Forelimb muscle (tissue), 1 donor: ENCODE measurements around the gene ABI3BP. TPM values are rescaled to one million over a fixed set of nuclear protein-coding genes. Genes with fewer than 3 reads are reported as not detected.

ENCODE experiments used
- DNase-seq: peaks from one replicate; pipeline ENCODE4 v3.0.0-alpha.2; 2013; ENCODE audit warnings: low read depth
- polyA plus RNA-seq: library from polyadenylated mRNA; unstranded; fragments of 120-200 nt; gene quantifications from one replicate; pipeline ENCODE4 v1.2.1, GENCODE V29; 2013; ENCODE audit not compliant: insufficient read length

The ABI3BP gene
- polyA plus RNA-seq, 1 donor: 265 TPM

DNA sequence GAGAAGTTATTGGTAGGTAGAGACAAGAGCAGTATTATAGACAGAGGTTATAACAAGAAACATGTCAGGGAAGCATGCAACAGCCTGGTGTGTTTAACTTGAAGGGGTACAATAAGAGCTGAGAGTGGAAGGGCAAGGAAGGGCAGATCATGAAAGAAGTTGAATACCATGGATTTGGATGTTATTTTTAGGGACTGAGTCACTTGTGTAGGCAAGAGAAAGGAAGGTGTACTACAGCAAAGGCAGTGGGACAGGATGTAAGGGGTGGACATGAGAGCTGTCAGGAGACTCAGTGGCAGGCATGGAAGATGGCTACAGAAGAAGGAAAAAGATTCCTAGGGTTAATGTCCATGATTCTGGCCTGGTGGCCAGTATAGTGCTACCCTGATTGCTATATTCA lies 217.6 kb downstream of the ABI3BP start:
- no peak for DNase-seq

DNA sequence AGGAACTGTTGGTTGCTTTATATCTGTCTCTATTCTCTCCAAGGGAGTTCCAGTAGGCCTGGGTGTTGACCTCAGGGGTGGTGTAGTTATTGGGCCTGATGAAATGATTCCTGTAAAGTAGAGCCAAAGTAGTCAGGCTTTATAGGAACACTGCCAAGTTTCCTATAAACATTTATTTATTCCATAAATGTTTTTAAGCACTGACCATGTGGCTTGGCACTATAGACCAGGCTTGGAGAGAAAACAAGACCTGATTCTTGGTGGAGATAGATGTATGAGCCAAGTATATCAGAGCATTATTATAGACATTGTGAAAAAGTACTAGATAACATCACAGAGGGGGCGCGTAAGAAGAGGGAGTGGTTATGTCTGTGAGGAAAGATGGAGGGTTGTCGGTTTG lies 218.0 kb downstream of the ABI3BP start:
- no peak for DNase-seq

DNA sequence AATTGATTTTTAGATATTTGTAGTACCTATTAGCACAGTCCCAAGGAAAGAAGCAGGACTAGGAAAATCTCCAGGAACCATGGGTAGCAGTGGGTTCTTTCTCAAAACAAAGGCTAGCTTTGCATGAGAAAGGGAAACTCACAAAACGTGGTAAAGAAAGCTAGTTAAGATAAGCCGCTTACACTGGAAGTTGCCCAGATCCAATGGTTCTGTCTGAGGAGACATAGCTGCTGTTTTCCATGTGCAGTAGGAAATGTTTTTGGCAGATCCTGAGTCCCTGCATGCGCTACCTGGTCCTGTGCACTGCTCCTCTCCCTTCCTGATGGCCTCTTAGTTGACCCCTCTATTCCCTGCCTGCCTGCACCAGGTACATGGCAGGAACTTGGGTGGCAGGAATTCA lies 223.5 kb downstream of the ABI3BP start:
- DNase-seq: no peak

DNA sequence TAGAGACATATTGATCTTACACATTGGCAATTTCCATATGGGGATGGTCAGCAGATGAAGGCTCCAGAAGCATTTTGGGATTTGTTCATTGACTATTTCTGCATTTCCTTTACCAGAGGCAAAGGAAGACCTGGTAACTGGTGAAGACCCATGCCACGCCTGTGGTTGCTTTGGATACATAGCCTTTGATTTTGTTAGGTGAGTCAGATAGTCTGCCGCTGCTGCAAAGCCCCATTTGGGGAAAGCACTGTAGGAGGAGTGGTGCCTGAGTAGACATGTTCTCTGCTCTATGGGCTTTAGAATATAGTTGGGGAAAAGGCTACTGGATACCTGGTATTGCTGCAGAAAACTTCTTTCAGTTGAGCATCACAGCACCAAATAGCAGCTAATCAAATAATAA lies 227.2 kb downstream of the ABI3BP start:
- DNase-seq: no peak

DNA sequence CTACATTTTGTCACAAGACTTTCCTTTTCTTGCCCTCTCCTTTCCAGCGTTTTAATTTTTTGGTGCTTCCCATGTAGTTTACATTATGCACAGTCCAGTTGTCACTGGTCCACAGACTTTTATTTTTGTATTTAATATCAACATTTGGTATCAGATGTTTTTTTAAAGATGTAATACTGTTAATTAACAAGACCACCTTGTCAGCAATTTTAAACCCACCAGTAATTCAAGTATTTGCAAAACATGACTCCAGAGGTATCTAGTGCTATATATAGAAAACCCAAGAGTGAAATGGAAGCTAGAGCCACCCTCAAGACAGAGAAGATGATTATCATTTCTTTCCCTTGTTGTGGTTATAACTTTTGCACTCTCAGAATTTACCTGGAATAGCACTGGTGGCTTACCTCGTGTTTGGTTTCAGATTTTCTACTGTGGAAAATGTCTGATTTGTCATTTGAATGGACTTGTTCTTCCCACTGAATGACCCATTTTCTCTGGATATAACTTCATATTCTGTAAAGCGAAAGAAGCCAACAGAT lies 227.7 kb downstream of the ABI3BP start:
- no peak for DNase-seq

DNA sequence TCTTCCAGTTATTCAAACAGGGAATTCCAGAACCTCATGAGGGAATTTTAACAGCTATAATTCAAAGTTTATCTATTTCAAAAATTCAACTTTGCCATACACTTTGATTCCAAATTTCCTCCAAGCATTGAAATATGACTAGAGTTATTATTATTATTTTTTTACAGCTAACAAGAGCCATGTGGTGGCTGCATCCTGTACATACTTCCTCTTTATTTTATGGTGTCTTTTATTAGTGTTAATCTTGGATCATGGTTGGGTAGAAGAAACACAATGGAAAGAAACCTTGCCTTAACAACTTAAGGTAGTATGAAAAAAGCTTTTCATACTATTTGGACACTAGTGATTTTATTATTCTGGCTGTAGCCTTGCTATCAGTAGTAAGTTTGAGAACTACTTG lies 231.3 kb downstream of the ABI3BP start:
- no peak for DNase-seq

DNA sequence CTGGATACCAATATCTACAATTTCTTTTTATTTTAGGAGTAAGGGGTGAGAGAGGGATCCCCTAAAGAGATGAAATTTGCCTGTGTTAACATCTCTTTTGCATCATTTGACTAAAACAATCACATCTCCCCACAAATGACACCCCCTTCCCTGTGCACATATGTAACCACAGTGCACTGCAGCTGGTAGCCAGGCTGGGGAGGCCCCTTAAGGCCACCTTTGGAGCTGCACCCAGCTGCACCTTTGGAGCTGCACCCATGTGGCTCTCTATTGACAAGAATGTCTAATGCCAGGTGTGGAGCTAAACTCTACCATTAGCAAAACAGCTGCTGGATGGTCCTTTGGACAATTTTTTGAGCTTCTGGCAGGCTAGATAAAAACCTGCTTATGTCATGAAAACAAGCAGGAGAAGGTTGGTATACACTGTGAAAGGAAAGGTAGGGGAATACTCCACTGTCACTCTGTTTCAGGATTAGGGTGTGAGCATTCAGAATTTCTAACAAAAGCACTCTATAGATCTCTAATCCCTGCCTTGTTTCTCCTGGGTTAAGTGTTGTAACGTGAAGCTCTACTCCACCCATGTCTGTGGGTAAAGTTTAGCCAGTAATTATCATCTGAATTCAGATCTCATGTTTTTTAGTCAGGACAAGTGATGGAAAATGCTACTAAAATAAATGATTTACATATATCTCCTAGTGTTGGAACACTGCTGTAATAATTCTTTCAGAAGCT lies 231.8 kb downstream of the ABI3BP start:
- DNase-seq: no peak

DNA sequence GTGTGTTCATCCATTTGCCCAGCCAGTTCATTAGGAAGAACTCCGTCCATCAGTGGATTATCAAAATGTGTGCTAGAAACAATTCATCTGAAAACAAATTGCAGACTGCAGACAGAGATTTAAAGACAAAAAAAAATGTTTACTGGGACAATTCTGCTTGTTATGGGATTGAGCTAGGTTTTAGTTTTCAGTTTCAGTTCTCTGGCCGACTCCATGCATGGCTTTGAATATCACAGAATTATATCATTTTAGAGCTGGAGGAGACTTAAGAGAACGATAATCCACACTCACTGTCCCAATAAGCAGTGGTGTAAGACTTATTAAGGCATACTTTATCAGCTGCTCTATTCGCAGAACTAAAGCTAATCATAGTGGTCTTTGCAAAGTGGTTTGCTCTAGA lies 232.8 kb downstream of the ABI3BP start:
- no peak for DNase-seq

DNA sequence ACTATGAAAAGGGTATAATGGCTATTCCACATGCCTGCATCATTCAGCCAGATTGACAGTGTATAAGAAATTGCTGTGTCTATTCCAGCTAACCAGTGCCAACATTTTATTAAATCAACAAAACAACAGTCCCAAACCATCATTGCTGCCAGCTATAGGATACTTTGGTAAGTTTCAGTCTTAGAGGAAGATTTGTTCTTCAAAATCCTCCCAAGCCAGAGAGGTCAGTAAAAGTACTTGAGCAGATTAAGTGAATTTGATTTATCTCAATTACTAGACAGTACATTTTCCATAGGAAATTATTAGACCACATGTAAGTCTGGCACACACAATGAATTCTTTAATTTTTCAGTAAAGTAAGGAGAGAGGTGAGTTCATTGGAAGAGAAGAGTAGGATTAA lies 233.3 kb downstream of the ABI3BP start:
- DNase-seq: peak; percentile 25

DNA sequence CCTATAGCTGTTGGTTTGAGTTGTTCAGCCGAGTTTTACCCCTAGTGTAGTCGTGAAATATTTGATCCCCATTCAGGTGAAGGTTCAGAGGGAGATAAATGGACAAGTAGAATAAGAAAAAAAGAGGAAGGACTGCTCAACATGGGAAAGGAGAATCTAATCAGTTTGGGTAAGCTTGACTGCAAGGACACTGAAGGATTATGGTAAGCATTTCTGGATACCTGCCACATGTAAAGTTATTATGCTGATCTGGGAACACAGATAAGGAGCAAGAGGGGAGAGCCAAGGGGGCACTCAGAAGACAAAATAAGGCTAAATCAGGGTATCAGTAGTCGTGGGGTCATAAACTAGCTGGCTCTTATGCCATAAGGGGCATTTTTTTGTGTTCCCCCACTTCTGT lies 234.1 kb downstream of the ABI3BP start:
- no peak for DNase-seq

DNA sequence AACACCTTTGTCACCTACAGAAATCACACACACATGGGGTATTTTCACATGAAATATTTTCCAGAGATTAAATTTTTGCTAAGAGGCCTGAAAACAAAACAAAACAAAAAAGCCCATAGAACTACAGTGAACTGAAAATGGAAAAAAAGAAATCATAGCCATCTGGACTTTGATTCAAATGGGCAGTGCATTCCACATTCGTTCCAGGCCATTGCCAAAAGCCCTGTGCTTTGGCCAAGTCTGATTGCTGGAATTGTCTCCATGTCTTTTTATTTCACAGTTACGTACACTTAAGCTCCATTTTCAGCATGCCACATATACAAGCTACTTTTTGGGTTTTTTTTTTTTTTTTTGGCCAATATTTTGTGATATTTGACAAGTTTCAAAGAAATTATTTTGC lies 236.8 kb downstream of the ABI3BP start:
- peak; percentile 14 for DNase-seq

DNA sequence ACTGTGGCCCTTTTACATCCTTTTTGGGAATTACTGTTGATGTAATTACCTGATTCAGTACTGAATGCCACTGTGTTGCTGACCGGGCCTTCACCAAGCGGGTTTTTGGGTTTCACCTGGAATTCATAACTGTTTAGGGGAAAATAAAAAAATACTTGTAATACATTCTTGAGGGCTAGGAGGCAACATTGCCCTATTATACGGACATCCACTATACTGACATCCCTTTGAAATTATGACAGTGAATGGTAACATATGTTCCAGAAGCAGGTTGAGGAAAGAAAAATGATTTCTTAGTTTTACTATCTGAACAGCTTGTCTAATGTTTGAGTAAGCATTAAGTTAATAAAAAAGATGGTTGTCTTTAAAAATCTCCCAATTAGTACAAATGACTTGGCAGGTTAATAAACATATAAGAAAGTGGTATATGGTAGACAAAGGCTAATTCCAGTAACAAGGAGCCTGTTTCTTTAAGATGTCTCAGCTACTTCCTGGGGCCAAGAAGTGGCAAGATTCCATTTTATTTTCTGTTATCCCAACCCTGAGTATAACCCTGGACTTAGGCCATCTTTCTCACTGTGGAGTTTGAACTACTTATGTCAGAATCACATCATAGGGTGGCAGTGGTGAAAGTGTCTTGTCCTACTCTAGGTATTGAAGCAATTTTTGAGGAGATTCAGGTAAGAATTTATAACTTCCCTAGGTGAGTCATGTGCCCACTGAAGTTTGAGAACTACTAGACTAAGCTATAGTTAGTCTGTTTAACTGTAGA lies 238.5 kb downstream of the ABI3BP start:
- no peak for DNase-seq

DNA sequence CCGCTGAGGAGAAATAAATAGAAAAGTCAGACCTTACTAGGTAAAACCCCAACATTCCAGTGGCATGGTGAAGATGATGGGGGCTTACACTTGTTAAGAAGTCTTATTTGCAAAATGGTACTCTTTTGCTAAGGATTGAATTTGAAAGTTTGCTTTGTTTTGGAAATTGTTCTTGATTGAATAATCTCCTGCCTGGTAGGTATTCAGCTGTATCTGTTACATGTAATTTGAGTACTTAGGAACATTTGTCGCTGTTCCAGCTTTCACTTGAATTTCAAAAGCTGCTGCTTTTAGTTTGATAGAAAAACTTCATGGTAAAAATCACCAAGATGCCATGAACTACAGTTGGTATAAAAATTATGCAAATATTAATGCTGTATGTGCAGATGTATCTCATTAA lies 239.4 kb downstream of the ABI3BP start:
- DNase-seq: no peak

DNA sequence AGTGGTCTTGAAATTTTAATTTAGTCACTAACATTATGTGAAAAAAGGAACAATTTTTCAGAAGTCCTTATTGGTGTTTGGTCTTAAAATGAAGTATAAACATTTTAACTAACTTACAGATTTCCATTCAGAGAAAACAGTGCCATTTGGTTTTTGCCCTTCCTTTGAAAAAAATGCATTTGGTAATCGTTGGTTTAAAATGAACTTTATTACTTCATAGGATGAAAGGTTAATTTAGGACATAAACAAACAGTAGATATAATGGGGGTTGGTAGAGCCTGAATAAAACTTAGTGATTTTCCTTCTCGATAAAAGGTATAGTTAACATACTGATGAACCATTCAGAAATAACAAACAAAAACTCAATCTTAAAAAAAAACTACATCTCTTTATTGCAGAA lies 244.3 kb downstream of the ABI3BP start:
- DNase-seq: no peak

DNA sequence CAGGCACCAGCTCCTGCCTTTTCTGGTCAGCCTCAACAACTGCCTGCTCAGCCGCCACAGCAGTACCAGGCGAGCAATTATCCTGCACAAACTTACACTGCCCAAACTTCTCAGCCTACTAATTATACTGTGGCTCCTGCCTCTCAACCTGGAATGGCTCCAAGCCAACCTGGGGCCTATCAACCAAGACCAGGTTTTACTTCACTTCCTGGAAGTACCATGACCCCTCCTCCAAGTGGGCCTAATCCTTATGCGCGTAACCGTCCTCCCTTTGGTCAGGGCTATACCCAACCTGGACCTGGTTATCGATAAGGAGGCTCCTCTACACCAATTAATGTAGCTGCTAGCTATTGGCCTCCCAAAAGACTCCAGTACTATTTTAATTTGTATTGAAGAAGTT lies 245.0 kb downstream of the ABI3BP start:
- DNase-seq: no peak

DNA sequence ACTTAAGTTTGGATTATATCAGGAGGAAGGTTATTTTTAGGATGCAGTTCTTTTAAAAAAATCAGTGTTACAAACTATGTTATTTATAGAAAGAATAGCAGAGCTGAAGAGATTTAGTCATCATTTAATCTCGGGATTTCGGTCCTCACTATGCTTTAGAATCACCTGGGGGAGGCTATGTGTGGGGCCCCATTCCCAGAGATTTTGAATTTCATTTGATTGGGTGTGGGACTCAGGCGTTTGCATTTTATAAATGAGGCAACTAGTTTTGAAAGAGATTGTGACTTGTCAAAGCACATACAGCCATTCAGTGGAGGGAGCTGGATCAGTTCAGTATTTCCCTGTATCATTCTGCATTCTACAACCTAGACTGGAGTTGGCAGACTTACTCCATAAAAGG lies 247.1 kb downstream of the ABI3BP start:
- no peak for DNase-seq

DNA sequence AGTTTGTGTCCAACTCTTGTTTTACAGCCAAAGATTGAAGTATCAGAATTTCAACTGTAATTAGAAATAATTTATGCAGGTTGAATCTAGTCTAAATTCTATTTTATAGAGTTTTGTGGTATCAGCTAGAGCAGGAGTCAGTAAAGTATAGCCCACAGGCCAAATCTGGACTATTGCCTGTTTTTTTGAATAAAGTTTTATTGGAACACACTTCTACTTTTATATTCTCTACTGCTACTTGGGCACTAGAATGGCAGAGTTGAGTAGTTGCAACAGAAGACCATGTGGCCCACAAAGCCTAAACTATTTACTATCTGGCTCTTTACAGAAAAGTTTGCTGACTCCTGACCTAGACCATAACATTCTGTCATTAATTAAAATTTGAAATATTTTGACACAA lies 247.6 kb downstream of the ABI3BP start:
- no peak for DNase-seq

DNA sequence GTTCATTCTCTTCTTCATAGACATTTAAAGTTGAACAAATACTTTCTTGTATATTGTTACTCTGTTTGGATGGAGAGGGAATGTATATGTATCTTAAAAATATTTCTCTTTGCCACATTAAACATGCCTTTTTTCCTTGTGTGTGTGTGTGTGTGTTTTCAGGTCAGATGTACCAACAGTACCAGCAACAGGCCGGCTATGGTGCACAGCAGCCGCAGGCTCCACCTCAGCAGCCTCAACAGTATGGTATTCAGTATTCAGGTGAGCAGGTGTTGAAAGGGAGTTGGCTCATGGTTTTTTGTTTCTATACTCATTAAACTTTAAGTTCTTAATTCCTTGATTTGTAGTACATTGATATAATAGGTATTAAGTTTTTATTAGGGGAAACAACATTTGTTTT lies 248.6 kb downstream of the ABI3BP start:
- no peak for DNase-seq

DNA sequence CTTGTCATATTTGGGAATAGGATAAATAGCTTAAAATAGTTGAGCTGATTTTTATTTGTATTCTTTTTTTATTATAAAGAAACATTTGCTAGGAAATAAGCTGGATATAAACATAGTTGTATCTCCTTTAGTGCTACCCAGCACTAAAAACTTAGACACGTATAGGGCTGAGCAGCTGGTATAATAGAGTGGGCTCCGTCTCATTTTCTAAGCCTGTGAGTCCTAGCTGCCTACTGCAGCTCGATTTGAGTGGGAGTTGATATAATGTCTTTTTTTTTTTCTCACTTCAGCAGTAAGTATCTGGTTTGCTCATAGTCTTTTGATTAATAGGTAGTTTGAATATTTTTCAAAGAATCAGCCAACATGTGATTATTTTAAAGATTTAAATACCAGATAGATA lies 249.7 kb downstream of the ABI3BP start:
- DNase-seq: no peak

DNA sequence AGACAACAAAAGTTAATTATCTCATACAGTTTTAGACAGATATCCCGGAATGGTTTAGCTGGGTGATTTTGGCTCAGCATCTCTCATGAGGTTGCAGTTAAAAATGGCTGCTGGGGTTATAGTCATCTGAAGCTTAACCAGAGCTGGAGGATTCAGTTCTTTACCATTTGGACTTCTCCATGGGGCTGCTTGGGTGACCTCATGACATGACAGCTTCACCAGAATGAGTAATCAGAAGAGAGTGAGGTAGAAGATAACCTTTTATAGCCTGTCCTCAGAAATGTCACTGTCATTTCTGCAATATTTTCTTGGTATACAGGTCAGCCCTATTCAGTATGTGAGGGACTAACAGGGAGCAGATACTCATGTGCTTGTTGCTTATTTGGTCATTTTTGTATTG lies 253.0 kb downstream of the ABI3BP start:
- no peak for DNase-seq

DNA sequence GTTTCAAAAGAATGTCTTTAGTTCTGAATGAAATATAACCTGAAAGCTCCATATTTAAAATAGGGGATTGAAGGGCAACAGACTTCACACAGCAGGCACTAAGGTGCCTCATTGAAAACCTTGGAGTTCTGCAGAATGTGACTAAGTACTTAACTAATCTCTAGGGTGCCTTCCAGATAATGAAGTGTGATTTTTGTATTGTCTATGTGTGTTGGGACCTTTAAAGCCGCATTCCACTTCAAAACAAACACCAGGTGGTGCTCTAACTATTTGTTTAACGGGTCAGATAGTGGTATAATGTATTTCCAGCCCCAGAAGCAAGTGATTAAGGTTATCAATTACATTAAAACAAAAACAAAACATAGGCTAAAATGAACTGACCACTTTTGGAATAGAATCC lies 255.9 kb downstream of the ABI3BP start:
- DNase-seq: no peak

DNA sequence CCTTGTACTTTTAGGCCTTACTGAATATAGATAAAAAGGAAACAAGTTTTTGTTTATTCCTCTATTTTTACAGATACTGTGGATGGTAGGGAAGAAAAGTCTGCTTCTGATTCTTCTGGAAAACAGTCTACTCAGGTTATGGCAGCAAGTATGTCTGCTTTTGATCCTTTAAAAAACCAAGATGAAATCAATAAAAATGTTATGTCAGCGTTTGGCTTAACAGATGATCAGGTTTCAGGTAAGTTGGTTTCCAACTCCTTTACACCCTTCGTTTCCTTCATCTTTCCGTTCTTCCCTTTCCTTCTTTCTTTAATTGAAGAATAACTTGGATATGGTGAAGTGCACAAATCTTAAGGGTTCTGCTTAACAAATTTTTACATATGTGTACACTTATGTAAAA lies 260.8 kb downstream of the ABI3BP start:
- no peak for DNase-seq

DNA sequence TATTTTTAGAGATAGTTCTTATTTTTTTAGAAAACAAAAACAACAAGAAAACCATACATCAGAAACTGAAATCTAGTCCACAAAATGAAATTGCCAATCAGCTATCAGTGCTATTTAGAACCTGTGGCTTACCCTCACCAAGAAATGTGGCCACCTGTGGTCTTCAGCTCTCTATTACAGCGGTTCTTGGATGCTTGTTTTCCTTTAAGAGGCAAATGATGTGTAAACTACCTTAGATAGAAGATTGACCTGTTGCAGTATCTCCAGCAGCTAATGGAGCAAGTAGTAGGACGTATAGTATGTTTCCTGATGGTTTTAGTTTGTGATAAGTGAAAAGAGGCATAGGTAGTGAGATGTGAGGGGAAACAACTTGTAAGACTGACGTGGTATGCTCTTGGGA lies 262.7 kb downstream of the ABI3BP start:
- no peak for DNase-seq
